WTC11 (cell line): ENCODE data around the gene GNLY. TPM values are rescaled to one million over a fixed set of nuclear protein-coding genes. Genes with fewer than 3 reads are reported as not detected.
A peak's percentile ranks its signal among the peaks of the same experiment; 100 is the strongest.

Experiments
- ATAC-seq: fragments of 200-7000 bp; cut with Tn5 transposase; 2 replicates; pipeline ENCODE4 v1.10.0; 2021; ENCODE audit warnings: mild to moderate bottlenecking, moderate library complexity
- CTCF ChIA-PET: fragments of 300-600 bp; sonication (Branson Sonifier 250); formaldehyde crosslinking; loops from one replicate; lab custom pipeline; 2021; ENCODE audit warnings: antibody characterized with exemption; lab: Charles Lee
- POLR2A ChIA-PET: fragments of 350-600 bp; sonication (Branson Sonifier 250); formaldehyde crosslinking; loops from one replicate; lab custom pipeline; 2021; ENCODE audit warnings: antibody characterized with exemption; lab: Charles Lee
- DNase-seq: peaks from one replicate; pipeline ENCODE4 v3.0.0; 2021; ENCODE audit warnings: low spot score
- H3K27ac Mint-ChIP-seq: 2 replicates; pipeline ENCODE4 v1.8.0; 2021; ENCODE audit warnings: mixed read lengths
- H3K27me3 Mint-ChIP-seq: 2 replicates; pipeline ENCODE4 v1.8.0; 2021; ENCODE audit warnings: low read depth, mild to moderate bottlenecking, moderate library complexity, mixed read lengths
- H3K36me3 Mint-ChIP-seq: 2 replicates; pipeline ENCODE4 v1.8.0; 2021; ENCODE audit warnings: mixed read lengths
- H3K4me1 Mint-ChIP-seq: 2 replicates; pipeline ENCODE4 v1.8.0; 2022; ENCODE audit warnings: mixed read lengths
- H3K4me3 Mint-ChIP-seq: 2 replicates; pipeline ENCODE4 v1.8.0; 2021; ENCODE audit warnings: mild to moderate bottlenecking, moderate library complexity, mixed read lengths
- H3K9me3 Mint-ChIP-seq: 2 replicates; pipeline ENCODE4 v1.8.0; 2021; ENCODE audit warnings: mixed read lengths
- ATF1 ChIP-seq: sonication (generic); formaldehyde crosslinking; IDR thresholded peaks from 2 replicates; pipeline ENCODE4 v1.8.1; 2023; ENCODE audit warnings: mild to moderate bottlenecking, moderate library complexity, missing genetic modification reagents
- EMX1 ChIP-seq: fragments of 250-450 bp; sonication (Bioruptor Pico); IDR thresholded peaks from 2 replicates; pipeline ENCODE4 v1.8.0; 2021; ENCODE audit warnings: mild to moderate bottlenecking
- ERG ChIP-seq: fragments of 250-450 bp; sonication (Bioruptor Pico); IDR thresholded peaks from 2 replicates; pipeline ENCODE4 v1.8.0; 2021; ENCODE audit warnings: mild to moderate bottlenecking
- ETV6 ChIP-seq: sonication (generic); formaldehyde crosslinking; IDR thresholded peaks from 2 replicates; pipeline ENCODE4 v1.8.1; 2022; ENCODE audit warnings: mild to moderate bottlenecking, missing genetic modification reagents
- GRHL2 ChIP-seq: fragments of 250-450 bp; sonication (Bioruptor Pico); IDR thresholded peaks from 2 replicates; pipeline ENCODE4 v1.8.0; 2022; ENCODE audit warnings: mild to moderate bottlenecking, moderate library complexity; ENCODE audit not compliant: insufficient replicate concordance, severe bottlenecking
- IRF2 ChIP-seq: sonication (generic); formaldehyde crosslinking; IDR thresholded peaks from 2 replicates; pipeline ENCODE4 v1.8.0; 2022; ENCODE audit warnings: low read depth, missing genetic modification reagents, borderline replicate concordance
- RELA ChIP-seq: sonication (generic); formaldehyde crosslinking; IDR thresholded peaks from 2 replicates; pipeline ENCODE4 v1.8.1; 2022; ENCODE audit warnings: missing genetic modification reagents, mild to moderate bottlenecking, borderline replicate concordance
- TCF7 ChIP-seq: sonication (generic); formaldehyde crosslinking; IDR thresholded peaks from 2 replicates; pipeline ENCODE4 v1.8.0; 2022; ENCODE audit warnings: mild to moderate bottlenecking, low read depth, missing genetic modification reagents, moderate library complexity
- TP53 ChIP-seq: sonication (generic); formaldehyde crosslinking; IDR thresholded peaks from 2 replicates; pipeline ENCODE4 v1.8.1; 2023; ENCODE audit warnings: mild to moderate bottlenecking, missing genetic modification reagents
- USF1 ChIP-seq: sonication (generic); formaldehyde crosslinking; IDR thresholded peaks from 2 replicates; pipeline ENCODE4 v1.8.0; 2022; ENCODE audit warnings: mild to moderate bottlenecking, missing genetic modification reagents
- ZNF423 ChIP-seq: fragments of 250-450 bp; sonication (Bioruptor Pico); IDR thresholded peaks from 2 replicates; pipeline ENCODE4 v2.1.2; 2022; ENCODE audit warnings: mild to moderate bottlenecking, moderate library complexity
- total RNA-seq: library from RNA; stranded (reverse); gene quantifications from 3 replicates; pipeline ENCODE4 v1.2.3, GENCODE V29; 2021
- TF ChIP-seq, protein P1 (sequence below): sonication (generic); formaldehyde crosslinking; IDR thresholded peaks from 2 replicates; pipeline ENCODE4 v1.8.1; 2023; ENCODE audit warnings: mild to moderate bottlenecking, missing genetic modification reagents
- TF ChIP-seq, protein P2 (sequence below): sonication (generic); formaldehyde crosslinking; IDR thresholded peaks from 2 replicates; pipeline ENCODE4 v1.8.0; 2022; ENCODE audit warnings: mild to moderate bottlenecking, missing genetic modification reagents
- TF ChIP-seq, protein P3 (sequence below): sonication (generic); formaldehyde crosslinking; IDR thresholded peaks from 2 replicates; pipeline ENCODE4 v1.8.1; 2023; ENCODE audit warnings: mild to moderate bottlenecking, missing genetic modification reagents, moderate library complexity
- TF ChIP-seq, protein P4 (sequence below): sonication (generic); formaldehyde crosslinking; IDR thresholded peaks from 2 replicates; pipeline ENCODE4 v1.8.1; 2022; ENCODE audit warnings: low read depth, mild to moderate bottlenecking, moderate library complexity, missing genetic modification reagents, borderline replicate concordance
- TF ChIP-seq, protein P5 (sequence below): fragments of 200-600 bp; IDR thresholded peaks from 2 replicates; pipeline ENCODE4 v1.8.0; 2022; ENCODE audit warnings: antibody characterized with exemption

Gene GNLY
- total RNA-seq, 1 experiment from 2014 or later, result not detected

DNA sequence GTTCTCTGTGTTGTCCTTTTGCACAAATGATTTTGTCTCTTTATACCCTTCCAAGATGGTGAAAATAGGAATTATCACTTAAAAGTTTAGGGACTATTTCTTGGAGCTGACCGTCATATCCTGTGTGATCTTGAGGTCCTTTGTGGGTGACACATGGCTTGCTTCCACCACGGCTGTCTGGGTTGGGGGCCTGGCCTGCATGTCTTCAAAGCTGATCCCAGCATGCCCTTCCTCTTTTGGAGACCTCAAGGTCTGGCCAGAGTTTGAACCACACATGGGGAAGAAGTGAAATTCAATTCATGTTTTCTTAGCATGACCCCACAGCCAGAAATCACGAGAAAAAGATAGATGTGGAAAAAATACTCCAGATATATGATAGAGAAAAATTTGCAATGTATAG lies 40.2 kb upstream of the GNLY start:
- CTCF ChIA-PET, result interaction anchor here (2.3 kb wide), 1 partner anchor 17 kb away, joined by 19 read pairs; no protein-coding TSS in a partner anchor
- no peaks in the 10 kb centered on the region for H3K27me3 Mint-ChIP-seq
- TF ChIP-seq USF1 (CRISPR knock-in tag), result no peak
- no peak for TF ChIP-seq RELA (CRISPR knock-in tag)
- TF ChIP-seq ETV6 (CRISPR knock-in tag), result no peak
- TF ChIP-seq, protein P1, sequence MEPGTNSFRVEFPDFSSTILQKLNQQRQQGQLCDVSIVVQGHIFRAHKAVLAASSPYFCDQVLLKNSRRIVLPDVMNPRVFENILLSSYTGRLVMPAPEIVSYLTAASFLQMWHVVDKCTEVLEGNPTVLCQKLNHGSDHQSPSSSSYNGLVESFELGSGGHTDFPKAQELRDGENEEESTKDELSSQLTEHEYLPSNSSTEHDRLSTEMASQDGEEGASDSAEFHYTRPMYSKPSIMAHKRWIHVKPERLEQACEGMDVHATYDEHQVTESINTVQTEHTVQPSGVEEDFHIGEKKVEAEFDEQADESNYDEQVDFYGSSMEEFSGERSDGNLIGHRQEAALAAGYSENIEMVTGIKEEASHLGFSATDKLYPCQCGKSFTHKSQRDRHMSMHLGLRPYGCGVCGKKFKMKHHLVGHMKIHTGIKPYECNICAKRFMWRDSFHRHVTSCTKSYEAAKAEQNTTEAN (CRISPR knock-in tag), result no peak
- TF ChIP-seq TP53 (CRISPR knock-in tag), result no peak
- no peak for TF ChIP-seq ZNF423
- no peak for TF ChIP-seq IRF2 (CRISPR knock-in tag)
- TF ChIP-seq, protein P2, sequence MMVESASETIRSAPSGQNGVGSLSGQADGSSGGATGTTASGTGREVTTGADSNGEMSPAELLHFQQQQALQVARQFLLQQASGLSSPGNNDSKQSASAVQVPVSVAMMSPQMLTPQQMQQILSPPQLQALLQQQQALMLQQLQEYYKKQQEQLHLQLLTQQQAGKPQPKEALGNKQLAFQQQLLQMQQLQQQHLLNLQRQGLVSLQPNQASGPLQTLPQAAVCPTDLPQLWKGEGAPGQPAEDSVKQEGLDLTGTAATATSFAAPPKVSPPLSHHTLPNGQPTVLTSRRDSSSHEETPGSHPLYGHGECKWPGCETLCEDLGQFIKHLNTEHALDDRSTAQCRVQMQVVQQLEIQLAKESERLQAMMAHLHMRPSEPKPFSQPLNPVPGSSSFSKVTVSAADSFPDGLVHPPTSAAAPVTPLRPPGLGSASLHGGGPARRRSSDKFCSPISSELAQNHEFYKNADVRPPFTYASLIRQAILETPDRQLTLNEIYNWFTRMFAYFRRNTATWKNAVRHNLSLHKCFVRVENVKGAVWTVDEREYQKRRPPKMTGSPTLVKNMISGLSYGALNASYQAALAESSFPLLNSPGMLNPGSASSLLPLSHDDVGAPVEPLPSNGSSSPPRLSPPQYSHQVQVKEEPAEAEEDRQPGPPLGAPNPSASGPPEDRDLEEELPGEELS, result no peak
- TF ChIP-seq GRHL2 (CRISPR knock-in tag), result no peak
- TF ChIP-seq EMX1 (CRISPR knock-in tag), result no peak
- TF ChIP-seq, protein P3, sequence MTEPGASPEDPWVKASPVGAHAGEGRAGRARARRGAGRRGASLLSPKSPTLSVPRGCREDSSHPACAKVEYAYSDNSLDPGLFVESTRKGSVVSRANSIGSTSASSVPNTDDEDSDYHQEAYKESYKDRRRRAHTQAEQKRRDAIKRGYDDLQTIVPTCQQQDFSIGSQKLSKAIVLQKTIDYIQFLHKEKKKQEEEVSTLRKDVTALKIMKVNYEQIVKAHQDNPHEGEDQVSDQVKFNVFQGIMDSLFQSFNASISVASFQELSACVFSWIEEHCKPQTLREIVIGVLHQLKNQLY (CRISPR knock-in tag), result no peak
- TF ChIP-seq, protein P4, sequence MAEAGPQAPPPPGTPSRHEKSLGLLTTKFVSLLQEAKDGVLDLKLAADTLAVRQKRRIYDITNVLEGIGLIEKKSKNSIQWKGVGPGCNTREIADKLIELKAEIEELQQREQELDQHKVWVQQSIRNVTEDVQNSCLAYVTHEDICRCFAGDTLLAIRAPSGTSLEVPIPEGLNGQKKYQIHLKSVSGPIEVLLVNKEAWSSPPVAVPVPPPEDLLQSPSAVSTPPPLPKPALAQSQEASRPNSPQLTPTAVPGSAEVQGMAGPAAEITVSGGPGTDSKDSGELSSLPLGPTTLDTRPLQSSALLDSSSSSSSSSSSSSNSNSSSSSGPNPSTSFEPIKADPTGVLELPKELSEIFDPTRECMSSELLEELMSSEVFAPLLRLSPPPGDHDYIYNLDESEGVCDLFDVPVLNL (CRISPR knock-in tag), result no peak
- no peak for TF ChIP-seq ERG (CRISPR knock-in tag)
- TF ChIP-seq, protein P5, sequence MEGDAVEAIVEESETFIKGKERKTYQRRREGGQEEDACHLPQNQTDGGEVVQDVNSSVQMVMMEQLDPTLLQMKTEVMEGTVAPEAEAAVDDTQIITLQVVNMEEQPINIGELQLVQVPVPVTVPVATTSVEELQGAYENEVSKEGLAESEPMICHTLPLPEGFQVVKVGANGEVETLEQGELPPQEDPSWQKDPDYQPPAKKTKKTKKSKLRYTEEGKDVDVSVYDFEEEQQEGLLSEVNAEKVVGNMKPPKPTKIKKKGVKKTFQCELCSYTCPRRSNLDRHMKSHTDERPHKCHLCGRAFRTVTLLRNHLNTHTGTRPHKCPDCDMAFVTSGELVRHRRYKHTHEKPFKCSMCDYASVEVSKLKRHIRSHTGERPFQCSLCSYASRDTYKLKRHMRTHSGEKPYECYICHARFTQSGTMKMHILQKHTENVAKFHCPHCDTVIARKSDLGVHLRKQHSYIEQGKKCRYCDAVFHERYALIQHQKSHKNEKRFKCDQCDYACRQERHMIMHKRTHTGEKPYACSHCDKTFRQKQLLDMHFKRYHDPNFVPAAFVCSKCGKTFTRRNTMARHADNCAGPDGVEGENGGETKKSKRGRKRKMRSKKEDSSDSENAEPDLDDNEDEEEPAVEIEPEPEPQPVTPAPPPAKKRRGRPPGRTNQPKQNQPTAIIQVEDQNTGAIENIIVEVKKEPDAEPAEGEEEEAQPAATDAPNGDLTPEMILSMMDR, result no peak
- TF ChIP-seq, all 79 proteins: peak for 0
- Mint-ChIP-seq H3K27ac (peak overlapping the region; percentile 16; the same call in 1 of the 2 replicates), H3K4me3 (no peak overlapping the region), H3K36me3 (peaks cover 30% of the 10 kb centered on the region), H3K4me1 (peaks cover 5% of the 10 kb centered on the region), H3K9me3 (no peaks in the 10 kb centered on the region)
- ATAC-seq (no peak), DNase-seq (no peak)
- POLR2A ChIA-PET, result no interaction called here

- ATAC-seq (no peak), DNase-seq (no peak)
- Mint-ChIP-seq H3K9me3 (no peaks in the 10 kb centered on the region), H3K36me3 (peaks cover 19% of the 10 kb centered on the region), H3K4me1 (peaks cover 5% of the 10 kb centered on the region), H3K4me3 (no peak overlapping the region), H3K27me3 (no peaks in the 10 kb centered on the region), H3K27ac (peak overlapping the region; percentile 26; the same call in 1 of the 2 replicates)
- CTCF ChIA-PET, result interaction anchor here (0.7 to 1.8 kb wide), 2 partner anchors 19 to 51 kb away, joined by 3 to 7 read pairs; no protein-coding TSS in a partner anchor
- POLR2A ChIA-PET, result no interaction called here
- TF ChIP-seq TCF7 (CRISPR knock-in tag), result no peak
- TF ChIP-seq ATF1 (CRISPR knock-in tag), result no peak
- TF ChIP-seq, all 79 proteins: peak for 0
Observed at GRCh38 chr2:85655961-85656417, 38.2 kb upstream of the GNLY start.
